CD4-positive, alpha-beta T cell treated with Interleukin-6 at 100 ng/mL for 8 hours (primary cell): ENCODE results near the gene PIK3R1.

ENCODE experiments used
- DNase-seq: peaks from one replicate; pipeline ENCODE4 v3.0.0-alpha.2; 2020; ENCODE audit warnings: mixed read lengths, low spot score

PIK3R1 gene

GRCh38 chr5:68251804-68252522, 36.4 kb downstream of the PIK3R1 start:
- no peak for DNase-seq

- peak; percentile 32 for DNase-seq
These were observed 37.4 kb downstream of the PIK3R1 start for GRCh38 chr5:68252673-68253623.

GRCh38 chr5:68253624-68254585, 38.3 kb downstream of the PIK3R1 start:
- no peak for DNase-seq

- DNase-seq = no peak
These were observed 39.3 kb downstream of the PIK3R1 start for GRCh38 chr5:68254810-68255209.

- DNase-seq = peak; percentile 62
These were observed 40.0 kb downstream of the PIK3R1 start for GRCh38 chr5:68255305-68256120.

GRCh38 chr5:68257210-68257609, 41.7 kb downstream of the PIK3R1 start:
- DNase-seq = no peak

GRCh38 chr5:68258531-68258930, 43.0 kb downstream of the PIK3R1 start:
- no peak for DNase-seq

GRCh38 chr5:68259700-68260099, 44.1 kb downstream of the PIK3R1 start:
- DNase-seq = no peak

GRCh38 chr5:68260467-68260866, 44.9 kb downstream of the PIK3R1 start:
- no peak for DNase-seq

GRCh38 chr5:68261169-68261568, 45.6 kb downstream of the PIK3R1 start:
- DNase-seq = no peak

- no peak for DNase-seq
These were observed 46.1 kb downstream of the PIK3R1 start for GRCh38 chr5:68261569-68262065.

GRCh38 chr5:68264024-68264956, 48.7 kb downstream of the PIK3R1 start:
- no peak for DNase-seq

- no peak for DNase-seq
These were observed 49.8 kb downstream of the PIK3R1 start for GRCh38 chr5:68265347-68265746.

- no peak for DNase-seq
These were observed 50.4 kb downstream of the PIK3R1 start for GRCh38 chr5:68265822-68266395.

- no peak for DNase-seq
These were observed 50.9 kb downstream of the PIK3R1 start for GRCh38 chr5:68266457-68266856.

- DNase-seq = no peak
These were observed 51.5 kb downstream of the PIK3R1 start for GRCh38 chr5:68267066-68267465.

GRCh38 chr5:68268101-68268851, 52.7 kb downstream of the PIK3R1 start:
- DNase-seq = no peak

GRCh38 chr5:68268852-68269130, 53.2 kb downstream of the PIK3R1 start:
- no peak for DNase-seq

GRCh38 chr5:68269820-68270219, 54.3 kb downstream of the PIK3R1 start:
- DNase-seq = no peak
